Measurements from ENCODE around the gene ST8SIA1. TPM values are rescaled to one million over a fixed set of nuclear protein-coding genes. Genes with fewer than 3 reads are reported as not detected.

The ST8SIA1 gene
- total and polyA plus RNA-seq, 2 of the 4 experiments (the other 2 are of a cell fraction) = not detected

DNA sequence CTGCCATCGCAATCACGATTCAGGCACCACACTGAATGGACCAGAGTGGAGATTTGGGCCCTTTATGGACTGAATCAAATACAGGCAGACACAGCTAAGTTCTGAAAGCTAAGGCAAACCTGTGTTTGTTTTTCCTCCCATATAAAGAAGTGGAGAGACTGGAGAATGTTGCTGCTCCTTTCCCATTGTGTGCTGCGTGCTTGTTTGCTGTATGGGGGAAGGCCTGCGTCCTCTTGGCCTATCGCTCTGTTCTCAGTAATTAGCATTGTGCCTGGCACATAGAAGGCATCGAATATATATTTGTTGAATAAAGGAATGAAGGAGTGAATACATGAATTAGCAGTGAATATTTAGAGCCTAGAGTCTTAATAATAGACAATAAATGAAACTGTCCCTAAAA is 12.4 kb downstream of the ST8SIA1 start:
- Histone ChIP-seq H2AK5ac (ENCODE audit: low read depth, low read length) (no peak overlapping the region), H3K4me1 (ENCODE audit: control insufficient read depth, insufficient read depth, low read length) (no peaks in the 10 kb centered on the region), H3K4me2 (ENCODE audit: low read depth, low read length) (no peak overlapping the region), H3K27me3 (ENCODE audit: control insufficient read depth, insufficient read depth, low read length) (peaks cover 6% of the 10 kb centered on the region), H2BK15ac (ENCODE audit: low read depth, low read length) (no peak overlapping the region), H4K8ac (ENCODE audit: low read depth in 2 of 2, low read length in 2 of 2) (no peak overlapping the region), H2AK9ac (replicated peaks; ENCODE audit: low read depth, low read length, poor library complexity) (no peak overlapping the region), H3K36me3 (ENCODE audit: control insufficient read depth, insufficient read depth, low read length) (no peaks in the 10 kb centered on the region), H3K9me1 (ENCODE audit: insufficient read depth, low read length) (no peaks in the 10 kb centered on the region), H3K4ac (ENCODE audit: low read depth, low read length) (no peak overlapping the region), H3K27ac (ENCODE audit: insufficient read depth, low read length) (no peak overlapping the region), H3K18ac (ENCODE audit: low read depth, low read length) (no peak overlapping the region), H3K4me3 (ENCODE audit: insufficient read depth, low read depth, low read length) (no peak overlapping the region), H4K5ac (ENCODE audit: low read depth, low read length) (no peak overlapping the region), H2BK20ac (ENCODE audit: low read depth, low read length) (no peak overlapping the region), H3K56ac (ENCODE audit: extremely low read depth, insufficient read depth, low read length) (no peak overlapping the region), H3K9ac (ENCODE audit: low read depth, low read length) (no peak overlapping the region), H2BK5ac (ENCODE audit: low read depth, low read length, poor library complexity, severe bottlenecking) (no peak overlapping the region), H3K23ac (ENCODE audit: low read depth, low read length) (no peak overlapping the region), H2BK120ac (ENCODE audit: low read depth, low read length) (no peak overlapping the region), H2AFZ (replicated peaks; ENCODE audit: low read length, poor library complexity) (no peak overlapping the region), H3K9me3 (ENCODE audit: control insufficient read depth, insufficient read depth, low read length) (no peaks in the 10 kb centered on the region), H4K20me1 (ENCODE audit: insufficient read depth, low read length) (no peaks in the 10 kb centered on the region), H3K14ac (replicated peaks; ENCODE audit: low read depth, low read length) (no peak overlapping the region), H3K79me1 (ENCODE audit: low read depth in 1 of 2, low read length in 2 of 2) (no peaks in the 10 kb centered on the region), H4K91ac (ENCODE audit: insufficient read depth, low read depth, low read length) (no peak overlapping the region)
- intact Hi-C loops (cut with micrococcal nuclease) = no loop called here
- ATAC-seq (ENCODE audit: low read depth) = no peak
- CTCF ChIA-PET = no interaction called here
- in situ Hi-C loops (cut with MboI; ENCODE audit: low sequenced_read_pairs) = no loop called here
- no TSS peak for BruUV-seq (replicated peaks)
- no peak for DNase-seq
- dilution Hi-C loops (cut with HindIII; ENCODE audit: low sequenced_read_pairs, unreplicated experiment) = no loop called here
- WGBS, 2 experiments (ENCODE audit: extremely low coverage in 2 of 2, insufficient read length in 1 of 2) = no CpG with 5 or more reads among the region's 6 CpGs
- TF ChIP-seq MAZ (IDR thresholded peaks at IDR 0.05; ENCODE audit: borderline replicate concordance, low read depth, low read length) = no peak
- no peak for TF ChIP-seq NFE2L2 (IDR thresholded peaks at IDR 0.05; ENCODE audit: low read depth, low read length)
- no peak for TF ChIP-seq RCOR1 (IDR thresholded peaks at IDR 0.05; ENCODE audit: insufficient replicate concordance, low read length)
- no peak for TF ChIP-seq RFX5 (IDR thresholded peaks at IDR 0.05; ENCODE audit: low read depth, low read length)
- no peak for TF ChIP-seq CHD1 (IDR thresholded peaks at IDR 0.05; ENCODE audit: low read depth, low read length)
- TF ChIP-seq, protein P1, sequence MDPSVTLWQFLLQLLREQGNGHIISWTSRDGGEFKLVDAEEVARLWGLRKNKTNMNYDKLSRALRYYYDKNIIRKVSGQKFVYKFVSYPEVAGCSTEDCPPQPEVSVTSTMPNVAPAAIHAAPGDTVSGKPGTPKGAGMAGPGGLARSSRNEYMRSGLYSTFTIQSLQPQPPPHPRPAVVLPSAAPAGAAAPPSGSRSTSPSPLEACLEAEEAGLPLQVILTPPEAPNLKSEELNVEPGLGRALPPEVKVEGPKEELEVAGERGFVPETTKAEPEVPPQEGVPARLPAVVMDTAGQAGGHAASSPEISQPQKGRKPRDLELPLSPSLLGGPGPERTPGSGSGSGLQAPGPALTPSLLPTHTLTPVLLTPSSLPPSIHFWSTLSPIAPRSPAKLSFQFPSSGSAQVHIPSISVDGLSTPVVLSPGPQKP (IDR thresholded peaks at IDR 0.05; ENCODE audit: borderline replicate concordance, low read depth, low read length) = no peak
- TF ChIP-seq CEBPB (IDR thresholded peaks at IDR 0.05; ENCODE audit: low read depth, low read length) = no peak
- TF ChIP-seq RAD21 (IDR thresholded peaks at IDR 0.05; ENCODE audit: low read length) = no peak
- TF ChIP-seq, protein P2, sequence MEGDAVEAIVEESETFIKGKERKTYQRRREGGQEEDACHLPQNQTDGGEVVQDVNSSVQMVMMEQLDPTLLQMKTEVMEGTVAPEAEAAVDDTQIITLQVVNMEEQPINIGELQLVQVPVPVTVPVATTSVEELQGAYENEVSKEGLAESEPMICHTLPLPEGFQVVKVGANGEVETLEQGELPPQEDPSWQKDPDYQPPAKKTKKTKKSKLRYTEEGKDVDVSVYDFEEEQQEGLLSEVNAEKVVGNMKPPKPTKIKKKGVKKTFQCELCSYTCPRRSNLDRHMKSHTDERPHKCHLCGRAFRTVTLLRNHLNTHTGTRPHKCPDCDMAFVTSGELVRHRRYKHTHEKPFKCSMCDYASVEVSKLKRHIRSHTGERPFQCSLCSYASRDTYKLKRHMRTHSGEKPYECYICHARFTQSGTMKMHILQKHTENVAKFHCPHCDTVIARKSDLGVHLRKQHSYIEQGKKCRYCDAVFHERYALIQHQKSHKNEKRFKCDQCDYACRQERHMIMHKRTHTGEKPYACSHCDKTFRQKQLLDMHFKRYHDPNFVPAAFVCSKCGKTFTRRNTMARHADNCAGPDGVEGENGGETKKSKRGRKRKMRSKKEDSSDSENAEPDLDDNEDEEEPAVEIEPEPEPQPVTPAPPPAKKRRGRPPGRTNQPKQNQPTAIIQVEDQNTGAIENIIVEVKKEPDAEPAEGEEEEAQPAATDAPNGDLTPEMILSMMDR (conservative IDR thresholded peaks at IDR 0.05; ENCODE audit: low read depth, low read length) = no peak
- TF ChIP-seq, protein P3, sequence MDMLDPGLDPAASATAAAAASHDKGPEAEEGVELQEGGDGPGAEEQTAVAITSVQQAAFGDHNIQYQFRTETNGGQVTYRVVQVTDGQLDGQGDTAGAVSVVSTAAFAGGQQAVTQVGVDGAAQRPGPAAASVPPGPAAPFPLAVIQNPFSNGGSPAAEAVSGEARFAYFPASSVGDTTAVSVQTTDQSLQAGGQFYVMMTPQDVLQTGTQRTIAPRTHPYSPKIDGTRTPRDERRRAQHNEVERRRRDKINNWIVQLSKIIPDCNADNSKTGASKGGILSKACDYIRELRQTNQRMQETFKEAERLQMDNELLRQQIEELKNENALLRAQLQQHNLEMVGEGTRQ (IDR thresholded peaks at IDR 0.05; ENCODE audit: low read depth, low read length) = no peak
- no peak for TF ChIP-seq BHLHE40 (IDR thresholded peaks at IDR 0.05; ENCODE audit: low read depth, low read length)
- TF ChIP-seq MAFK (IDR thresholded peaks at IDR 0.05; ENCODE audit: low read depth, low read length) = no peak
- no peak for TF ChIP-seq SMC3 (IDR thresholded peaks at IDR 0.05; ENCODE audit: low read depth, low read length)
- TF ChIP-seq FOS (IDR thresholded peaks at IDR 0.05; ENCODE audit: low read depth, low read length) = no peak
- no peak for TF ChIP-seq MXI1 (IDR thresholded peaks at IDR 0.05; ENCODE audit: borderline replicate concordance, low read depth, low read length)
- TF ChIP-seq POLR2A (IDR thresholded peaks at IDR 0.05; ENCODE audit: low read depth, low read length) = no peak
- POLR2A ChIA-PET (ENCODE audit: unreplicated experiment) = no interaction called here
